Epithelial cell of esophagus (primary cell): ENCODE data around the gene LTA4H.
A peak's percentile ranks its signal among the peaks of the same experiment; 100 is the strongest.

Experiments used
- DNase-seq: peaks from one replicate; pipeline ENCODE4 v3.0.0; 2010; ENCODE audit warnings: low read depth
- H3K4me3 ChIP-seq: 2 replicates; pipeline ENCODE4 v1.5.1; 2011; ENCODE audit warnings: mild to moderate bottlenecking, low read length, control low read depth
- CTCF ChIP-seq: IDR thresholded peaks from 2 replicates; pipeline ENCODE4 v1.5.1; 2011; ENCODE audit warnings: low read depth, mild to moderate bottlenecking, low read length, control low read depth, inconsistent platforms; ENCODE audit not compliant: insufficient read depth; ENCODE audit errors: missing control alignments

LTA4H gene

GRCh38 chr12:96064966-96065365, 29.6 kb upstream of the LTA4H start:
- H3K4me3 ChIP-seq = no peak overlapping the region
- no peak for DNase-seq
- no peak for TF ChIP-seq CTCF

- TF ChIP-seq CTCF = no peak
- H3K4me3 ChIP-seq = no peak overlapping the region
- DNase-seq = no peak
Observed at GRCh38 chr12:96064271-96064670, 28.9 kb upstream of the LTA4H start.

- H3K4me3 ChIP-seq = no peak overlapping the region
- peak; percentile 36 for DNase-seq
- TF ChIP-seq CTCF = peak; percentile 12
Observed at GRCh38 chr12:96063046-96063445, 27.7 kb upstream of the LTA4H start.

- peak; percentile 87 for DNase-seq
- no peak overlapping the region for H3K4me3 ChIP-seq
- TF ChIP-seq CTCF = peak; percentile 90
Observed at GRCh38 chr12:96061864-96062453, 26.6 kb upstream of the LTA4H start.

- H3K4me3 ChIP-seq = no peak overlapping the region
- DNase-seq = no peak
- TF ChIP-seq CTCF = no peak
Observed at GRCh38 chr12:96061323-96061722, 25.9 kb upstream of the LTA4H start.

GRCh38 chr12:96060041-96060440, 24.7 kb upstream of the LTA4H start:
- TF ChIP-seq CTCF = no peak
- DNase-seq = no peak
- no peak overlapping the region for H3K4me3 ChIP-seq

DNA sequence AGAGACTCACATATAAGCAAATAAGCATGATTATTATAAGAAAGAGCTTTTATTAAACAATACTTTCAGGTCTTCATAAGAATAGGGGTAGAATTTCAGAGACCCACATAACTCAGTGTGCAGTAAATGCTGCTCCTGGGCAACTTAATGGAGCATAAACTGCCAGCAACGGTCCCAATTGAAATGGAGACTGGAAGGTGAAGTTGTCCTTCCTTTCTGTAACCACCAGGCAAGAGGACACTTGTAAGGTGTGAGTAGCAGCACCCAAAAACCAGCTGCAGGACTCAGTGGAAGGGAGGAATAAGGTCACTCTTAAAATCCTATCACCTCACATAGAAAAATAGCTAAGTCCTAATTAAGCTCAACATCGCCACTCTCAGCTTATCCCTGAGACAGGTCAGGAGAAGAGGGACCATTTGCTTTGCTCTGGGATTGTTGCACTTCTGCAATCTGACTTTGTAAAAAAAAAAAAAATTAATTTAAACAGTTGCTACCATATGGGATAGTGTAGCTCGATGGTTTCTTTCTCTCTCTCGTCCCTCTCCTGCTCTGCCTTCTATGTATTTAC, 22.7 kb upstream of the LTA4H start:
- no peak for DNase-seq
- peak; percentile 20 for TF ChIP-seq CTCF

More for the DNA sequence above, 22.7 kb upstream of the LTA4H start:
- H3K4me3 ChIP-seq = no peak overlapping the region
